Measurements from ENCODE around the gene RFTN1. TPM values are rescaled to one million over a fixed set of nuclear protein-coding genes. Genes with fewer than 3 reads are reported as not detected.

Gene RFTN1
- total RNA-seq, 6 experiments from 2014 or later, result 15.1 to 36.0 (median 19.8) TPM

- H3K36me3 ChIP-seq, result peaks cover 0 to 11% (median 0%) of the 10 kb centered on the region in 4 donors
- intact Hi-C loops (cut with DNase I), result no loop called here
- TF ChIP-seq CTCF (IDR thresholded peaks at IDR 0.05), result no peak
- peak overlapping the region in 1 of 3 donors; percentile 32 for H3K4me3 ChIP-seq
- peak overlapping the region; percentile 42 to 87 (median 66) for H3K27ac ChIP-seq
- DNase-seq (peak; percentile 48 to 86 (median 81)), ATAC-seq (peak; percentile 43 to 67 (median 65))
- no peaks in the 10 kb centered on the region for H3K27me3 ChIP-seq
- H3K9me3 ChIP-seq, result no peaks in the 10 kb centered on the region
- WGBS (ENCODE audit: insufficient coverage, low coverage, low lambda C conversion rate, missing lambda C conversion rate), result 37% methylated on average over 11 of the region's 15 CpGs
- H3K4me1 ChIP-seq, result peaks cover 0 to 62% (median 18%) of the 10 kb centered on the region in 4 donors
Measured at GRCh38 chr3:16326724-16327349, 186.7 kb downstream of the RFTN1 start.

- H3K4me3 ChIP-seq, result no peak overlapping the region
- peak overlapping the region in 2 of 3 donors; percentile 66 to 87 for H3K27ac ChIP-seq
- intact Hi-C loops (cut with DNase I), result no loop called here
- H3K36me3 ChIP-seq, result peaks cover 0 to 18% (median 0%) of the 10 kb centered on the region in 4 donors
- no peaks in the 10 kb centered on the region for H3K27me3 ChIP-seq
- H3K9me3 ChIP-seq, result no peaks in the 10 kb centered on the region
- peaks cover 0 to 57% (median 18%) of the 10 kb centered on the region in 4 donors for H3K4me1 ChIP-seq
- ATAC-seq, result no peak
- WGBS (ENCODE audit: insufficient coverage, low coverage, low lambda C conversion rate, missing lambda C conversion rate), result 86% methylated on average over 1 of the region's 4 CpGs
- DNase-seq, result no peak
- no peak for TF ChIP-seq POLR2A (IDR thresholded peaks at IDR 0.05)
- no peak for TF ChIP-seq CTCF (IDR thresholded peaks at IDR 0.05)
Measured at GRCh38 chr3:16325850-16326249, 187.6 kb downstream of the RFTN1 start.

- intact Hi-C loops (cut with DNase I), result no loop called here
- H3K9me3 ChIP-seq, result no peaks in the 10 kb centered on the region
Measured at GRCh38 chr3:16323737-16324136, 189.8 kb downstream of the RFTN1 start.

GRCh38 chr3:16322189-16322588 lies 191.3 kb downstream of the RFTN1 start:
- 100% methylated on average over 1 of the region's 5 CpGs for whole genome bisulfite sequencing (ENCODE audit: insufficient coverage, low coverage, low lambda C conversion rate, missing lambda C conversion rate)
- intact Hi-C loops (cut with DNase I), result no loop called here
- TF ChIP-seq CTCF (IDR thresholded peaks at IDR 0.05) (no peak), POLR2A (IDR thresholded peaks at IDR 0.05) (no peak)
- Histone ChIP-seq H3K36me3 (peaks cover 0 to 18% (median 3%) of the 10 kb centered on the region in 4 donors), H3K27ac (no peak overlapping the region), H3K9me3 (no peaks in the 10 kb centered on the region), H3K4me1 (peaks cover 0 to 21% (median 5%) of the 10 kb centered on the region in 4 donors), H3K4me3 (no peak overlapping the region), H3K27me3 (no peaks in the 10 kb centered on the region)
- DNase-seq (no peak), ATAC-seq (no peak)

More at GRCh38 chr3:16323737-16324136, 189.8 kb downstream of the RFTN1 start:
- TF ChIP-seq POLR2A (IDR thresholded peaks at IDR 0.05), result no peak
- no peak for TF ChIP-seq CTCF (IDR thresholded peaks at IDR 0.05)
- H3K27ac ChIP-seq, result no peak overlapping the region
- no peak for DNase-seq
- peaks cover 0 to 36% (median 10%) of the 10 kb centered on the region in 4 donors for H3K4me1 ChIP-seq
- peaks cover 0 to 18% (median 2%) of the 10 kb centered on the region in 4 donors for H3K36me3 ChIP-seq
- no peaks in the 10 kb centered on the region for H3K27me3 ChIP-seq
- no CpG with 5 or more reads among the region's 4 CpGs for WGBS (ENCODE audit: insufficient coverage, low coverage, low lambda C conversion rate, missing lambda C conversion rate)
- H3K4me3 ChIP-seq, result no peak overlapping the region
- no peak for ATAC-seq
